Astrocyte (in vitro differentiated cells and primary cell): ENCODE measurements around the gene SLC4A7. TPM values are rescaled to one million over a fixed set of nuclear protein-coding genes. Genes with fewer than 3 reads are reported as not detected.
A peak's percentile ranks its signal among the peaks of the same experiment; 100 is the strongest.

ENCODE experiments used
- DNase-seq: peaks from one replicate; pipeline ENCODE4 v3.0.0-alpha.2; 2010; ENCODE audit warnings: low read depth
- FAIRE-seq: peaks from 2 replicates; lab custom pipeline; 2011; peaks lifted over from hg19 to GRCh38; lab: Jason Lieb, UNC
- H2AFZ ChIP-seq: 2 replicates; pipeline ENCODE4 v1.6.0; 2012; ENCODE audit warnings: low read depth, low read length, inconsistent platforms
- H3K27ac ChIP-seq: 2 replicates; pipeline ENCODE4 v1.5.1; 2011; ENCODE audit warnings: low read depth, low read length, inconsistent platforms
- H3K27me3 ChIP-seq: 2 replicates; pipeline ENCODE4 v1.6.0; 2011; ENCODE audit warnings: low read length, inconsistent platforms; ENCODE audit not compliant: insufficient read depth
- H3K36me3 ChIP-seq: 2 replicates; pipeline ENCODE4 v1.5.1; 2011; ENCODE audit warnings: low read length, inconsistent platforms; ENCODE audit not compliant: insufficient read depth
- H3K4me1 ChIP-seq: 2 replicates; pipeline ENCODE4 v1.5.1; 2011; ENCODE audit warnings: low read length, inconsistent platforms; ENCODE audit not compliant: insufficient read depth
- H3K4me2 ChIP-seq: 2 replicates; pipeline ENCODE4 v1.6.0; 2012; ENCODE audit warnings: low read length, inconsistent platforms
- H3K4me3 ChIP-seq: 2 replicates; pipeline ENCODE4 v1.5.1; 2011; ENCODE audit warnings: low read depth, mild to moderate bottlenecking, low read length, inconsistent platforms; ENCODE audit not compliant: insufficient read depth
- H3K79me2 ChIP-seq: 2 replicates; pipeline ENCODE4 v1.6.0; 2012; ENCODE audit warnings: mild to moderate bottlenecking, low read length, inconsistent platforms; ENCODE audit not compliant: insufficient read depth
- H3K9ac ChIP-seq: 2 replicates; pipeline ENCODE4 v1.6.0; 2012; ENCODE audit warnings: mild to moderate bottlenecking, low read length, inconsistent platforms
- H3K9me3 ChIP-seq: 2 replicates; pipeline ENCODE4 v1.5.1; 2012; ENCODE audit warnings: low read depth, mild to moderate bottlenecking, low read length, inconsistent platforms; ENCODE audit not compliant: insufficient read depth
- H4K20me1 ChIP-seq: 2 replicates; pipeline ENCODE4 v1.6.0; 2012; ENCODE audit warnings: low read length, inconsistent platforms; ENCODE audit not compliant: insufficient read depth
- H3K27ac Mint-ChIP-seq: one replicate; pipeline ENCODE4 v1.8.0; 2021; ENCODE audit warnings: mild to moderate bottlenecking, mixed read lengths; ENCODE audit not compliant: unreplicated experiment
- H3K27me3 Mint-ChIP-seq: one replicate; pipeline ENCODE4 v1.8.0; 2021; ENCODE audit warnings: low read depth, mixed read lengths; ENCODE audit not compliant: unreplicated experiment
- H3K36me3 Mint-ChIP-seq: one replicate; pipeline ENCODE4 v1.8.0; 2021; ENCODE audit warnings: low read depth, mixed read lengths; ENCODE audit not compliant: unreplicated experiment
- H3K4me1 Mint-ChIP-seq: one replicate; pipeline ENCODE4 v1.8.0; 2021; ENCODE audit warnings: low read depth, mixed read lengths; ENCODE audit not compliant: unreplicated experiment
- H3K4me3 Mint-ChIP-seq: one replicate; pipeline ENCODE4 v1.8.0; 2021; ENCODE audit warnings: mild to moderate bottlenecking, moderate library complexity, mixed read lengths; ENCODE audit not compliant: unreplicated experiment
- H3K9me3 Mint-ChIP-seq: one replicate; pipeline ENCODE4 v1.8.0; 2021; ENCODE audit warnings: mild to moderate bottlenecking, mixed read lengths; ENCODE audit not compliant: unreplicated experiment
- EZH2 ChIP-seq: IDR thresholded peaks from 2 replicates; pipeline ENCODE4 v1.6.1; 2012; ENCODE audit warnings: mild to moderate bottlenecking, low read length, inconsistent platforms; ENCODE audit not compliant: insufficient read depth
- total RNA-seq: library from RNA; stranded (reverse); gene quantifications from 2 replicates; pipeline ENCODE4 v1.2.1, GENCODE V29; 2021
- TF ChIP-seq, protein P1 (sequence below): IDR thresholded peaks from 2 replicates; pipeline ENCODE4 v1.5.1; 2011; ENCODE audit warnings: low read depth, mild to moderate bottlenecking, inconsistent platforms, low read length, moderate library complexity; ENCODE audit not compliant: insufficient read depth

The SLC4A7 gene
- total RNA-seq, 1 donor from 2014 or later = 68.7 TPM

DNA sequence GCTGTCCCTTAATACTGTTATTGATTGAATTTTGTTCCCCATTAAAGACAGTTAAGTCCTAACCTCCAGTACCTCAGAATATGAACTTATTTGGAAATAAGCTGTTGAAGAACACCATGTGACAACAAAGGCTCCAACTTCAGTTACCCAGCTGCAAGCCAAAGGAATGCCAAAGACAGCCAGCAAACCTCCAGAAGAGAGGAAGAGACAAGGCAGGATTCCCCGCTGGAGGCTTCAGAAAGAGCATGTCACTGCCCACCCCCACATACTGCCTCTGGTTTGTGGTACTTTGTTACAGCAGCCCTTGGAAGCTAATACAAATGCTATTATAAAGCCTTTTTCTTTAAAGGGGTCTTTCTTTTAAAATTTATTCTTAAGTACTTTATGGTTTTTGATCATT lies 96.6 kb downstream of the SLC4A7 start:
- H3K27me3 Mint-ChIP-seq = no peaks in the 10 kb centered on the region
- Histone ChIP-seq H3K9ac (no peak overlapping the region), H3K4me2 (no peak overlapping the region), H3K9me3 (no peaks in the 10 kb centered on the region), H4K20me1 (peaks cover 7% of the 10 kb centered on the region), H3K27ac (no peak overlapping the region), H3K79me2 (peaks cover 10% of the 10 kb centered on the region), H3K4me1 (peaks cover 5% of the 10 kb centered on the region), H3K27me3 (no peaks in the 10 kb centered on the region), H3K4me3 (no peak overlapping the region), H3K36me3 (peaks cover 41% of the 10 kb centered on the region), H2AFZ (no peak overlapping the region)
- DNase-seq (peak; percentile 14), FAIRE-seq (no peak)
- TF ChIP-seq EZH2 = no peak
- H3K4me3 Mint-ChIP-seq = no peak overlapping the region
- H3K4me1 Mint-ChIP-seq = peaks cover 20% of the 10 kb centered on the region
- peak overlapping the region; percentile 91 for H3K27ac Mint-ChIP-seq
- H3K36me3 Mint-ChIP-seq = peaks cover 11% of the 10 kb centered on the region
- H3K9me3 Mint-ChIP-seq = no peaks in the 10 kb centered on the region

DNA sequence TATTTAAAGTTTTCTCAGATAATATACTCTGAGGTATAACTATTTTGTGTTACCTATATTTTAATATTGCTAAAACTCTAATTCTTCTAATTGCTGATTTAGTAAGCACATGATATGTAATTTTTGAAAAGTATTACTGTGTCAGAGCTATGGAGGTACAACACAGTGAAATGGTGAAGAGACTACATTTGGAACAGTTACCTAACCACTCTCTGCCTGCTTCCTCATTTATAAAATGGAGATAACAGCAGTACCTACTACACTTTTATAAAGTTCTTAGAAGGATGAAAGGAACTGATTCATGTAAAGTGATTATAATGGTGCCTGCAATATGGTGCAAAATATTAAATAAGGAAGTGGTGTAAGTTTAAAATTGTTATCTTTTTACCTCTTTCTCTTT lies 98.7 kb downstream of the SLC4A7 start:
- FAIRE-seq (no peak), DNase-seq (no peak)
- Histone ChIP-seq H3K9me3 (no peaks in the 10 kb centered on the region), H3K27me3 (no peaks in the 10 kb centered on the region), H3K36me3 (peaks cover 40% of the 10 kb centered on the region), H3K4me2 (no peak overlapping the region), H3K79me2 (peaks cover 10% of the 10 kb centered on the region), H2AFZ (no peak overlapping the region), H3K9ac (no peak overlapping the region), H3K4me3 (no peak overlapping the region), H4K20me1 (no peaks in the 10 kb centered on the region), H3K4me1 (no peaks in the 10 kb centered on the region), H3K27ac (no peak overlapping the region)
- TF ChIP-seq EZH2 = no peak
- TF ChIP-seq, protein P1, sequence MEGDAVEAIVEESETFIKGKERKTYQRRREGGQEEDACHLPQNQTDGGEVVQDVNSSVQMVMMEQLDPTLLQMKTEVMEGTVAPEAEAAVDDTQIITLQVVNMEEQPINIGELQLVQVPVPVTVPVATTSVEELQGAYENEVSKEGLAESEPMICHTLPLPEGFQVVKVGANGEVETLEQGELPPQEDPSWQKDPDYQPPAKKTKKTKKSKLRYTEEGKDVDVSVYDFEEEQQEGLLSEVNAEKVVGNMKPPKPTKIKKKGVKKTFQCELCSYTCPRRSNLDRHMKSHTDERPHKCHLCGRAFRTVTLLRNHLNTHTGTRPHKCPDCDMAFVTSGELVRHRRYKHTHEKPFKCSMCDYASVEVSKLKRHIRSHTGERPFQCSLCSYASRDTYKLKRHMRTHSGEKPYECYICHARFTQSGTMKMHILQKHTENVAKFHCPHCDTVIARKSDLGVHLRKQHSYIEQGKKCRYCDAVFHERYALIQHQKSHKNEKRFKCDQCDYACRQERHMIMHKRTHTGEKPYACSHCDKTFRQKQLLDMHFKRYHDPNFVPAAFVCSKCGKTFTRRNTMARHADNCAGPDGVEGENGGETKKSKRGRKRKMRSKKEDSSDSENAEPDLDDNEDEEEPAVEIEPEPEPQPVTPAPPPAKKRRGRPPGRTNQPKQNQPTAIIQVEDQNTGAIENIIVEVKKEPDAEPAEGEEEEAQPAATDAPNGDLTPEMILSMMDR = no peak
- H3K36me3 Mint-ChIP-seq = peaks cover 9% of the 10 kb centered on the region
- H3K27ac Mint-ChIP-seq = no peak overlapping the region
- no peak overlapping the region for H3K4me3 Mint-ChIP-seq
- no peaks in the 10 kb centered on the region for H3K9me3 Mint-ChIP-seq
- peaks cover 6% of the 10 kb centered on the region for H3K4me1 Mint-ChIP-seq
- H3K27me3 Mint-ChIP-seq = no peaks in the 10 kb centered on the region

DNA sequence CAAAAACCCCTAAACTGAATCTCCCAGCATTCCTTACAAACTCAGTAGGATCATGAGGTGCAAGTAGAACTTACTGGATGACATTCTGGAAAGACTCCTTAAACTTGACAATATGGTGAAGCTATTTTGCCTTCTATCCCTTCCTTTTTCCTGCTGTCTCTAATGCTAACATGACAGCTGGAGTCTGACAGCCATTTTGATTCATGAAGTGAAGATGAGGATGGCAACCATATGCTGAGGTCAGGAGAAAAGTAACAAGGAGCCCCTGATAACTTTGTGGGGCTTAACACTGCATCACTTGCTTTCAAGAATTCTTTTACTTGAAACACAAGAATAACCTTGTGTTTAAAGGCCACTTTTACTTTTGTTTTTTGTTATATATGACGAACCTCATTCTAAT lies 100.0 kb downstream of the SLC4A7 start:
- H3K36me3 ChIP-seq = peaks cover 44% of the 10 kb centered on the region
- H3K36me3 Mint-ChIP-seq = peaks cover 9% of the 10 kb centered on the region
- H3K27ac ChIP-seq = no peak overlapping the region
- H3K9ac ChIP-seq = no peak overlapping the region
- H3K27ac Mint-ChIP-seq = no peak overlapping the region
- H3K27me3 ChIP-seq = no peaks in the 10 kb centered on the region
- peaks cover 10% of the 10 kb centered on the region for H3K79me2 ChIP-seq
- peaks cover 6% of the 10 kb centered on the region for H3K4me1 Mint-ChIP-seq
- H3K4me3 ChIP-seq = no peak overlapping the region
- H3K4me3 Mint-ChIP-seq = no peak overlapping the region
- no peak overlapping the region for H3K4me2 ChIP-seq
- TF ChIP-seq EZH2 = no peak
- TF ChIP-seq, protein P1 = no peak
- FAIRE-seq (no peak), DNase-seq (no peak)
- H2AFZ ChIP-seq = no peak overlapping the region
- H3K9me3 Mint-ChIP-seq = no peaks in the 10 kb centered on the region
- no peaks in the 10 kb centered on the region for H3K27me3 Mint-ChIP-seq
- H3K4me1 ChIP-seq = no peaks in the 10 kb centered on the region
- no peaks in the 10 kb centered on the region for H3K9me3 ChIP-seq
- no peaks in the 10 kb centered on the region for H4K20me1 ChIP-seq
